Vagina (tissue), 2 donors: ENCODE results near the gene ICAM5. TPM values are rescaled to one million over a fixed set of nuclear protein-coding genes. Genes with fewer than 3 reads are reported as not detected.
A peak's percentile ranks its signal among the peaks of the same experiment; 100 is the strongest.

Experiments used
- DNase-seq, 2 donors: peaks; one replicate each; pipeline ENCODE4 v3.0.0-alpha.2; 2017; ENCODE audit errors: extremely low spot score in 2 of 2
- H3K27ac ChIP-seq: fragments of 200-600 bp; sonication (generic); one replicate; pipeline ENCODE4 v1.5.1; 2019
- H3K27me3 ChIP-seq: fragments of 200-600 bp; sonication (generic); one replicate; pipeline ENCODE4 v1.5.1; 2019
- H3K36me3 ChIP-seq, 2 donors: fragments of 200-600 bp; sonication (generic); one replicate each; pipeline ENCODE4 v1.5.1; 2017 to 2019
- H3K4me1 ChIP-seq: fragments of 200-600 bp; sonication (generic); one replicate; pipeline ENCODE4 v1.5.1; 2019
- H3K4me3 ChIP-seq, 2 donors: fragments of 200-600 bp; sonication (generic); 1 replicate in 1 of 2; 2 replicates in 1 of 2; pipeline ENCODE4 v1.5.1; 2016 to 2019
- H3K9me3 ChIP-seq: fragments of 200-600 bp; sonication (generic); one replicate; pipeline ENCODE4 v1.5.1; 2019
- CTCF ChIP-seq, 3 experiments: fragments of 450-650 bp in 2 of 3; fragments of 200-600 bp in 1 of 3; sonication (generic) in 1 of 3; IDR thresholded peaks; one replicate each; pipeline ENCODE4 v1.5.1; 2017 to 2019; ENCODE audit warnings: antibody characterized with exemption in 3 of 3, mild to moderate bottlenecking in 2 of 3, moderate library complexity in 2 of 3
- POLR2A ChIP-seq, 2 donors: fragments of 450-650 bp; IDR thresholded peaks; one replicate each; pipeline ENCODE4 v1.6.1; 2017; ENCODE audit warnings: antibody characterized with exemption in 2 of 2, mild to moderate bottlenecking in 2 of 2, moderate library complexity in 2 of 2
- POLR2AphosphoS5 ChIP-seq, 2 donors: sonication (generic); formaldehyde crosslinking; IDR thresholded peaks; one replicate each; pipeline ENCODE4 v1.9.0; 2017; ENCODE audit warnings: antibody characterized with exemption in 2 of 2, mild to moderate bottlenecking in 2 of 2, low read depth in 1 of 2; ENCODE audit not compliant: insufficient read depth in 1 of 2
- intact Hi-C: fragments of 100-400 bp; cut with DNase I; formaldehyde crosslinking; loops from one replicate; pipeline ENCODE4 v1.15.1; 2023
- total RNA-seq: library from RNA; depleted of rRNA; stranded (reverse); fragments of >200 nt; gene quantifications from one replicate; pipeline ENCODE4 v1.2.3, GENCODE V29; 2016

ICAM5 gene
- total RNA-seq, 1 donor from 2014 or later, result 2.0 TPM

- intact Hi-C loops, result no loop called here
- TF ChIP-seq POLR2A (IDR thresholded peaks at IDR 0.05) (no peak), POLR2AphosphoS5 (IDR thresholded peaks at IDR 0.05; ENCODE audit: insufficient read depth in 1 of 2, low read depth in 1 of 2) (no peak), CTCF (IDR thresholded peaks at IDR 0.05) (no peak)
- Histone ChIP-seq H3K4me3 (no peak overlapping the region), H3K9me3 (no peaks in the 10 kb centered on the region), H3K4me1 (peaks cover 37% of the 10 kb centered on the region), H3K27me3 (peaks cover 5% of the 10 kb centered on the region), H3K27ac (no peak overlapping the region), H3K36me3 (peaks cover 0 to 19% of the 10 kb centered on the region in 2 donors)
- DNase-seq, result peak in 1 of 2 donors; percentile 91
Observed at GRCh38 chr19:10284065-10284959, 5.4 kb upstream of the ICAM5 start.

DNA sequence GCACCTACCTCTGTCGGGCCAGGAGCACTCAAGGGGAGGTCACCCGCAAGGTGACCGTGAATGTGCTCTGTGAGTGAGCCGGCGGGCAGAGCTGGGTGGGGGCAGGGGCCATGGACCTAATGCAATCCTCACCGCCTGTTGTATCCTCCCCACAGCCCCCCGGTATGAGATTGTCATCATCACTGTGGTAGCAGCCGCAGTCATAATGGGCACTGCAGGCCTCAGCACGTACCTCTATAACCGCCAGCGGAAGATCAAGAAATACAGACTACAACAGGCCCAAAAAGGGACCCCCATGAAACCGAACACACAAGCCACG, 4.8 kb upstream of the ICAM5 start:
- peaks cover 0 to 19% of the 10 kb centered on the region in 2 donors for H3K36me3 ChIP-seq
- TF ChIP-seq POLR2A (IDR thresholded peaks at IDR 0.05) (no peak), CTCF (IDR thresholded peaks at IDR 0.05) (no peak), POLR2AphosphoS5 (IDR thresholded peaks at IDR 0.05; ENCODE audit: insufficient read depth in 1 of 2, low read depth in 1 of 2) (no peak)
- no peak overlapping the region for H3K4me3 ChIP-seq
- H3K27ac ChIP-seq, result no peak overlapping the region
- no peak for DNase-seq
- intact Hi-C loops, result no loop called here
- no peaks in the 10 kb centered on the region for H3K9me3 ChIP-seq
- H3K27me3 ChIP-seq, result peaks cover 6% of the 10 kb centered on the region
- H3K4me1 ChIP-seq, result peaks cover 43% of the 10 kb centered on the region

DNA sequence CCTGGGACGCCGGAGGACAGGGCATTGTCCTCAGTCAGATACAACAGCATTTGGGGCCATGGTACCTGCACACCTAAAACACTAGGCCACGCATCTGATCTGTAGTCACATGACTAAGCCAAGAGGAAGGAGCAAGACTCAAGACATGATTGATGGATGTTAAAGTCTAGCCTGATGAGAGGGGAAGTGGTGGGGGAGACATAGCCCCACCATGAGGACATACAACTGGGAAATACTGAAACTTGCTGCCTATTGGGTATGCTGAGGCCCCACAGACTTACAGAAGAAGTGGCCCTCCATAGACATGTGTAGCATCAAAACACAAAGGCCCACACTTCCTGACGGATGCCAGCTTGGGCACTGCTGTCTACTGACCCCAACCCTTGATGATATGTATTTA, 4.4 kb upstream of the ICAM5 start:
- Histone ChIP-seq H3K27me3 (peaks cover 6% of the 10 kb centered on the region), H3K36me3 (peaks cover 0 to 19% of the 10 kb centered on the region in 2 donors), H3K4me1 (peaks cover 48% of the 10 kb centered on the region), H3K9me3 (no peaks in the 10 kb centered on the region), H3K4me3 (no peak overlapping the region), H3K27ac (no peak overlapping the region)
- no peak for TF ChIP-seq POLR2AphosphoS5 (IDR thresholded peaks at IDR 0.05; ENCODE audit: insufficient read depth in 1 of 2, low read depth in 1 of 2)
- TF ChIP-seq CTCF (IDR thresholded peaks at IDR 0.05), result no peak
- no peak for TF ChIP-seq POLR2A (IDR thresholded peaks at IDR 0.05)
- DNase-seq, result no peak
- intact Hi-C loops, result no loop called here

GRCh38 chr19:10286803-10287737, 2.7 kb upstream of the ICAM5 start, which contains the start of gene ICAM4:
ICAM4 (plus strand) TSS chr19:10286955; CDS start chr19:10287013, 58 bp downstream.
- H3K4me1 ChIP-seq, result peaks cover 65% of the 10 kb centered on the region
- no peak for DNase-seq
- TF ChIP-seq POLR2AphosphoS5 (IDR thresholded peaks at IDR 0.05; ENCODE audit: insufficient read depth in 1 of 2, low read depth in 1 of 2) (no peak), POLR2A (IDR thresholded peaks at IDR 0.05) (no peak), CTCF (IDR thresholded peaks at IDR 0.05) (no peak)
- no peak within 1 kb of the TSS for H3K27ac ChIP-seq
- H3K4me3 ChIP-seq, result no peak within 1 kb of the TSS
- H3K36me3 ChIP-seq, result peaks cover 0 to 19% of the 10 kb centered on the region in 2 donors
- H3K9me3 ChIP-seq, result no peaks in the 10 kb centered on the region
- peaks cover 6% of the 10 kb centered on the region for H3K27me3 ChIP-seq
- intact Hi-C loops, result no loop called here
